Activated T-cell treated with anti-CD3 and anti-CD28 coated beads for 24 hours (primary cell): ENCODE results near the gene NHP2.

ENCODE experiments used
- DNase-seq: peaks from one replicate; pipeline ENCODE4 v3.0.0-alpha.2; 2020; ENCODE audit warnings: low read depth

NHP2 gene

DNA sequence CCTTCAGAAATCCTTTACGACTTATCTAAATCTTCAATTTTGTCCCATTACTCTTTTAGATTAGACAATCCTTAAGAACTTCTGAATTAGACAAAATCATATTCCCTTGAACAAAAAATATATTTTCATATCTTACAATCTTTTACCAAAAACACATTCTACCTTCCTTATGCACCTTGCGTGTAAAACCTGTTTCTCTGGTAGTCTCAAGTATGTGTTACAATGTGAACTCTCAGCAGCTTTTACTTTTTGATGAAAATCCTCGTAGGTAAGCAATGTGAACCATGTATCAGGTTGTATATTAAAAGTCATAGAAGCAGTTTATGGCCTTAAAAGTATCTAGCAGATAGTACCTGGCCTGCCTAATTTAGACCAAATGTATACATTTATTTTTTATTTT is 20.8 kb upstream of the NHP2 start:
- DNase-seq, result no peak

GRCh38 chr5:178170455-178170854 is 16.8 kb upstream of the NHP2 start:
- no peak for DNase-seq

- no peak for DNase-seq
Measured at GRCh38 chr5:178165581-178165980, 11.9 kb upstream of the NHP2 start.

DNA sequence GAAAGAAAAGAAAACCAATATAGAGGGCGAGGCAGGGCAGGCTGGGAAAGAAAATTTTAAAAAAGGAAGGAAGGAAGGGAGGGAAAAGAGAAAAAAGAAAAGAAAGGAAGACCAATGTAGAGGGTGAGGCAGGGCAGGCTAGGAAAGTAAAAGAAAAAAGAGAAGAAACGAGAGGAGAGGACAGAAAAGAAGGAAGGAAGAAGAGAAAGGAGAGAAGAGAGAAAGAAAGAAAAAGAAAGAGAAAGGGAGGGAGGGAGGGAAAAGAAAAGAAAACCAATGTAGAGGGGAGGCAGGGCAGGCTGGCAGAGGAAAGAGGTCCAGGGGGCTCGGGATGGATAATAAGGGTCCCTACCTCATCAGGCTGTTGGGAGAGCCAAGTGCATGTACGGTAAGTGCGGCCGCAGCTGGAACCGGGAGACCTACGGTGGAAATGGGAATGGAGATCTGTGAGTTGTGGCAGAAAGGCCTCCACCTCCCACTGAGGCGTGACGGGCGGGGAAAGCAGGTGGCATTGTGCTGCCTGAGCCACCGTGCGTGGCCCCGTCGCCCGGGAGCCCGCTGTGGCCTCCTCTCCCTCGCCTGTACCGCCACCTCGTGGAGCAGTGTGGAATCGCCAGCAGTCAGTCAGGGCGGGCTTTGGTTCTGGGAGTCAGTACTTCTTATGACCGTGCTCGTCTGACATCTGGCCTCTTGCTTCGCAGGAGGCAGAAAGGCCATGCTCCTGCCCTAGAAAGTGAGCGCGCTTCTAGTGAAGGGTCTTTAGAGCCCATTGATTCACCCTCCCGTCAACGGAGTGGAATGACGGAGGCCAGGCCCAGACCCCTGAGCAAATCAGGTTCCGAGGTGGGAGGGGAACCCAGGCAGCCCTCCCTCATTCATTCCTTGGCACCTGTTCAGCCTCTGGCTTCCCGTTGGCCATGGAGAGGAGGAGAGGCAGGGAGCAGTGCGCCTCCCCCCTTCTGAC is 10.4 kb upstream of the NHP2 start:
- peak; percentile 90 for DNase-seq

DNA sequence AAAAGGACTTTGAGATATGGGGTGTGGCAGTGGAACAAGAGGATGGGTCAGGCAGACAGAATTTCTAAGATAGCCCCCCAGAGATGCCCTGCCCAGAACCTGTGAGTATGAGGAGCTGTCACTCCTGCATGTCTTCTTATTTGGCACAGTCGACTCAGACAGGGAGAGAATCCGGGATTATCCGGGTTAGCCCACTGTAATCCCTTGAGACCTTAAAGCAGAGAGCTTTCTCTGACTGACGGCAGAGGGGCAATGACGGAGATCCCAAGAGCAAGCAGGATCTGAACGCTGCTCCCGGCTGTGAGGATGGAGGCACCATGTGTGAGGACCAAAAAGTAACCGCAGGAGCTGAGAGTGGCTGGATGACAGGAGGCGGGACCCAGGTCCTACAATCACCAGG is 8.8 kb upstream of the NHP2 start:
- DNase-seq, result no peak

DNA sequence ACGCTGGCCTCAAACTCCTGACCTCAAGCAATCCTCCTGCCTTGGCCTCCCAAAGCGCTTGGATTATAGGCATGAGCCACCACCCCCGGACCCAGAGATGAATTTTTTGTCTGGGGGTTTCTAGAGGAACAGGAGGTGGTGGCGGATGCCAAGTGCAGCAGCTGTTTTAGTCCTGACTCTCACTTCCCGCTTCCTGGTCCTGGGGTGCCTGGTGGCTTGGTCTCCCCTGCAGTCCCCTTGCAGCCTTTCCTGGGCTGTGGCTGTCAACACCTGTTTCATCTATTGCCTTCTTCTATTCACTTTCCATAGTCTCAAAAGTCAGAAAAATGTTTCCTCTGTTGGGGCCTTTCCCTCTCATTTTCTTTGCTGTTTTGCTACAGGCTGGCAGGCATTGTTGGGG is 6.5 kb upstream of the NHP2 start:
- DNase-seq, result no peak

DNA sequence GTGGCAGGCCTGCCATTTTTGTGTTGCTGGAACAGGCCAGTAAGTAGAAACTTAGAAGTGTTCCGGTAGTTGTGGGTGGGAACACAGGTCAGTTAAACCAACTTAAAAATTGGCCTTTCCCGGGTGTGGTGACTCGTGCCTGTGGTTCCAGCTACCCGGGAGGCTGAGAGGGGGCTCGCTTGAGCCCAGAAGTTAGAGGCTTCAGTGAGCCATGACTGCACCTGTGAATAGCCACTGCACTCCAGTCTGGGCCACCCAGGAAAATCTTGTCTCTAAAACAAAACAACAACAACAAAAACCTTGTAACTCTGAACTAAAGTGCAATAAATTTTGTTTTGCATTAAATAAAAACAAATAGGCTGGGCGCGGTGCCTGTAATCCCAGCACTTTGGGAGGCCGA is 1.4 kb upstream of the NHP2 start:
- DNase-seq, result no peak

DNA sequence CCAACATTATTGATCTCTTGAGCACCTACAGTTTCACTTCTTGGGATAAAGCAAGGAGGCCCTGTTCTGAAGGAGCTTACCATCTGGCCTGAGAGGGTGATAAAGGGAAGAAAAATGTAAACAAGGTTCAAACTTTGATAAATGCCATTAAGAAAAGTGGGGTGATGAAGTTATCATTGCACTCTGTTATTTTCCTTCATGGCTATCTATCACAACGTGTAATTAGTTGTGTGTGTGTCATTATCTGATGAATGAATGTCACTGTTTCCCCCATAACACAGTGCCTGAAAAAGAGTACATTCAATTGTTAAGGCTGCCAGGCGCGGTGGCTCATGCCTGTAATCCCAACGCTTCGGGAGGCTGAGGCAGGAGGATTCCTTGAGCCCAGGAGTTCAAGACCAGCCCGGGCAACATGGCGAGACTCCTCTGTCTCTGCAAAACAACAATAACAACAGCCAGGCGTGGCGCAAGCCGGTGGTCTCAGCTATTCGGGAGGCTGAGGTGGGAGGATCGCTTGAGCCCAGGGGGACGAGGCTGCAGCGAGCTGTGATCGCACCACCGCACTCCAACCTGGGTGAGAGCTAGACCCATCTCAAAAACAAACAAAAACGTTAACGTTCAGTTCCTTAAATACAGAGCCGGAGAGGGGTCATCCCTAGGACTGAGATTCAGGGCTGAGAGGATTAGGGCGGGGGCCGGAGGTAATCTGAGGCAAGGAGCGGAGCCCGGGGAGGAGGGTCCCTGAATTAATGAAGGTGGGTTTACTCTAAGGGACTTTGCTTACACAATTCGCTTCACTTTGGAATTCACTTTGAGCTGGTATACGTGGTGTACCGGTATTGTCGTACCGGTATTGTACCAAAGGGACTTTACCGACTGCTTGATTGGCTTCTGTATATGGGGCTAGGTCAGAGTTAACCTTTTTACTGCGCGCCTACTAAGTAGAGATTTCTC is 917 bp downstream of the NHP2 start:
- DNase-seq, result no peak

DNA sequence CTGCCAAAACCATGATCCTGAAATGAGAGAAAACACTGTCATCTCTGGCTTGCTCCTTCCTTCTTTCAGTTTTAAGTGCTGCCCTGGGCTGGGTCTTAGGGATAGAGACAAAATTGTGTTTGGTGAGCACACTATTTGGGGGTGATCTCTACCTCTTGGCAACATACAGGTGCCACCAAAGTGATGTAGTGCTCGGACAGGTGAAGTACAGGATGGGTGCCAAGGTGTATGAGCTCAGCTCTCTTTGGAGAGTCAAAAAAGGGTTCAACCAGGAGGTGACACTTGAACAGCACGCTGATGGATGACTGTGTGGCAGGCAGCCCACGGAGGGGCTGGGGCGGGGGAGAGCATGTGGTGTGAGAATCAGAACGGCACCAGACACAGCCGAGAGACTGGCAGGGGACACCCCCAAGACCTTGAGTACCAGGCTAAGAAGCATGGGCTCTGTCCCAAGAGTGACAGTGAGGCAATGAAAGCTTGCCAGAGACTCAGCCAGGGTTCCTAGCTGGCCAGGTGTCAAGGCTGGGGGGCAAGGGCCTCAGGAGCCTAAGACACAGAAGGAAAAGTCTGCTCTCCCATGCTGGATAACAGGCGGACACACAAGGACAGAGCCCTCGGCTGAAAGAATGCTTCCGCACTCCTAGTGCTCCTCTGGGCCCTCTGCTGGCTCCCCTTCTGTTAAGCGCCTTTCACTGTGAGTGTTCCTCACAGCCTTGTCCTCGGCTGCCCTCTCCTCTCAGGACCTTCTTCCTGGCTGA is 2.5 kb downstream of the NHP2 start:
- no peak for DNase-seq

- DNase-seq, result no peak
Measured at GRCh38 chr5:178149199-178149932, 4.3 kb downstream of the NHP2 start.

- DNase-seq, result no peak
Measured at GRCh38 chr5:178147406-178147805, 6.3 kb downstream of the NHP2 start.

DNA sequence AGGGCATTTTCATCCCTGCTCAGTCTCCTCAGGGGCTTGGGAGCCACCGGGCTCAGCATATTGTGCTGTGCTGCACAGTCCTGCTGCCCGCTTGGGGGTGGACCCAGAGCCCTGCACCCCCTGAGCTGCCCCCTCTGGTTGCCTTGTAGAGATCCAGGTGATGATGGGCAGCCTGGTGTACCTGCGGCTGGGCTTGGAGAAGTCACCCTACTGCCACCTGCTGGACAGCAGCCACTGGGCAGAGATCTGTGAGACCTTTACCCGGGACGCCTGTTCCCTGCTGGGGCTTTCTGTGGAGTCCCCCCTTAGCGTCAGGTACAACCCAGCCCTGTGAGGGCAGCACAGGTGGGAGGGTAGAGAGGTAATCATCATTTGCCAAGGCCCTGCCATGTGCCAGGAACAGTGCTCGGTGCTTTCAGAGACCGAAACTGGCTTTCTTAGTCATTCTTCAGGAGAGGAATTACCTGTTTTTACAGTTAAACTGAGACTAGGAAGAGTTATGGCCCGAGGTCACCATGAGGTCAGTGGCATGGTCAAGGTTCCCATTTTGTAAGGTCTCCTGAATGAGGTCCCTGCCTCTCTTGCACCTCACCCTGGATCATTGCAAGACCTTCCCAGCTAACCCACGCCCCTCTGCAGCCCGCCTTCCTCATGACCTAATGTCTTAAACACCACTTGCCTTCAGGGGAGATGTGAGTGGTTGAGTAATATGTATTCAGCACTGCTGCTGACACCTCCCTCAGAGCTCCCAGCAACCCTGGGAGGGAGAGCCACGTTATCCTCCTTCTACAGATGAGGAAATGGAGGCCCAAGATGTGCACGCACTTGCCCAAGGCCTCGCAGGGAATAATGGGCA is 7.5 kb downstream of the NHP2 start:
- DNase-seq, result peak; percentile 50

GRCh38 chr5:178143901-178144300 is 9.8 kb downstream of the NHP2 start:
- DNase-seq, result no peak

DNA sequence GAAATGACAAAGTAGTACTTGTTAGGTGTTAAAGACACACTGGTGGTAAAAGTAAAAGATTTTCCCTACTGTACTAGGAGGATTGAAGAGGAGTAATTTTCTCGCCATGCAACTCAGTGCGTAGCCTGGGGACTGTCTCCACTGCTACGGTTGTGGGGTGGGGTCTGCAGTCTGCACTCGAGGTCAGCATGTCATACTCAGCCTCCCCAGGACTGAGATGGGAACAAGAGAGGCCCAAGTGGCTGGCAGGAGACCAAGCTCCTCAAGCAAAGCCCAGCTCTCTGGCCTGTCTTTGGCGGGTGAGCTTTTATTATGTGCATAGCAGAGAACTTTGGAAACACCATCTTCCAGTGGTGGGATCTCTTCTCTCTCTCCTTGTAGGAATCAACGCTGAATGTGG is 10.4 kb downstream of the NHP2 start:
- DNase-seq, result no peak

DNA sequence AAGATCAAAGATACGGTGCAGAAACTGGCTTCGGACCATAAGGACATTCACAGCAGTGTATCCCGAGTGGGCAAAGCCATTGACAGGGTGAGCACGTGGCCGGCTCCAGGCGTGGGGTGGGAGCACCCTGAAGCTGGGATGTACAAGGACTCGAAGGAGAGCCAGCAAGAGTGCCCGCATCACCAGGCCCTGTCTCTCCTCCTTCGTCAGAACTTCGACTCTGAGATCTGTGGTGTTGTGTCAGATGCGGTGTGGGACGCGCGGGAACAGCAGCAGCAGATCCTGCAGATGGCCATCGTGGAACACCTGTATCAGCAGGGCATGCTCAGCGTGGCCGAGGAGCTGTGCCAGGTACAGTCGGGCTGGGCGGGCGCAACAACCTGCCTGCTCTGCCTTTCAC is 11.0 kb downstream of the NHP2 start:
- no peak for DNase-seq

DNA sequence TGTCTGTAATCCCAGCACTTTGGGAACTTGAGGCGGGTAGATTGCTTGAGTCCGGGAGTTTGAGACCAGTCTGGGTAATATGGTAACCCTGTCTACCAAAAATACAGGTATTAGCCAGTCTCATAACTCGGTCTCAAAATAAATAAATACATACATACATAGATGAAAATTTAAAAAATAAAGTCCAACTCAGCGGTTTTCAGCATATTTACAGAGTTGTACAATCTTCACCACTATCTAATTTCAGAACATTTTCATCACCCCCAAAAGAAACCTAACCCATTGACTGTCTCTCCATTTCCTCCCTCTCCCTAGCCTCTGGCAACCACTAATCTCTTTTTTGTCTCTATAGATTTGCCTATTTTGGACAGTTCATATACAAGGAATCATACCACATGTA is 12.1 kb downstream of the NHP2 start:
- DNase-seq, result no peak

GRCh38 chr5:178137991-178138390 is 15.7 kb downstream of the NHP2 start:
- DNase-seq, result no peak

GRCh38 chr5:178136990-178137389 is 16.7 kb downstream of the NHP2 start:
- DNase-seq, result no peak

- no peak for DNase-seq
Measured at GRCh38 chr5:178131446-178131996, 22.2 kb downstream of the NHP2 start.
